NT2/D1 (cell line): ENCODE measurements around the gene TSPEAR.

Source experiments
- SUZ12 ChIP-seq: IDR thresholded peaks from 2 replicates; pipeline ENCODE4 v1.6.1; 2011; ENCODE audit not compliant: insufficient read length, insufficient read depth; ENCODE audit errors: extremely low read depth
- YY1 ChIP-seq: IDR thresholded peaks from 2 replicates; pipeline ENCODE4 v1.6.1; 2011; ENCODE audit not compliant: insufficient read length, insufficient read depth
- ZNF274 ChIP-seq: IDR thresholded peaks from 2 replicates; pipeline ENCODE4 v1.6.1; 2011; ENCODE audit warnings: mild to moderate bottlenecking, low read depth, low read length

DNA sequence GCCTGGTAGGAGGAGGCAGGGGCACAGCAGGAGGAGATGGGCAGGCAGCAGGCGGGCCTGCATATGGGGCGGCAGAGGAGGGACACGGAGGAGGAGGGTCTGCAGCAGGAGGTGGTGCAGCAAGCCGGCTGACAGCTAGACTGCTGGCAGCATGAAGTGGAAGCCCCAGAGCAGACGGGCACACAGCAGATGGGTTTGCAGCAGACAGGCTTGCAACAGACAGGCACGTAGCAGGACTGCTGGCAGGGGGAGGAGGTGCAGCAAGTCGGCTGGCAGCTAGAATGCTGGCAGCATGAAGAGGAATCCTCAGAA, 131.6 kb downstream of the TSPEAR start:
- TF ChIP-seq ZNF274 (no peak), YY1 (no peak), SUZ12 (no peak)
